Putamen (tissue), 1 donor: ENCODE results near the gene GNG12.

Source experiments
- DNase-seq: peaks from one replicate; pipeline ENCODE4 v3.0.0-alpha.2; 2016; ENCODE audit warnings: low spot score

GNG12 gene

DNA sequence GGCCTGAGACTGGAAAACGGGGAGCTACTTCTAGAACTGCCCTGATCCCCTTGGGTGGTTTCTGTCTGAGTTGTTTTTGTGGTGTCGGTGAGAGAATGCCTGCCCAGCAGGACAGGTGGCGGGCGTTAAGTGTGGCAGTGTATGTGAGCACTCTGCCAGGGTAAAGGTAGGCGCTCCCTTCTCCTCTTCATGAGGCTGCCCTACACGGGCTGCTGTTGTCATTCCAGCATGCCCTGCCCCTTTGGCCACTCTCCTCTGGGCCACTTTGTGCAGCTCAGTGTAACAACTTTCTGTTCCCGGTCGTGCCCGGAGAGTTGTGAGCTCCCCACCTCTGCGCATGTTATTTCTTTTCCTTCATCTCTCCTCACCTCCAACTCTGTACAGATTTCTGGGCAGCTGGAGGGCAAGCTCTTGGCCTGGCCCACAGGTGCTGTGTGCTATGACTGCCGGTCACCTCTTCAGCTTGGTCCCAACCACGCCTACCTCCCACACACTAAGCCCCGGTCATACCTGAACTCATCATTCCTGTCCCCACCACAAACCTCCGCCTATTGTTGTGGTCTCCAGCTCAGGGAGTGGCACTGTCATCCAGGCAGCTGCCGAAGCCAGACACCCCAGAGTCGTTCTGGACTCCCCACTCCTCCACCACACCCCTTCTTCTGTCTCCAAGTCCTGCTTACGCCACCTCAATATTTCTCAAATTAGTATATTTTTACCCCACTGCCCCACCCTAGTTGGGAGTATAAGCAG, 79.3 kb downstream of the GNG12 start:
- DNase-seq, result no peak

DNA sequence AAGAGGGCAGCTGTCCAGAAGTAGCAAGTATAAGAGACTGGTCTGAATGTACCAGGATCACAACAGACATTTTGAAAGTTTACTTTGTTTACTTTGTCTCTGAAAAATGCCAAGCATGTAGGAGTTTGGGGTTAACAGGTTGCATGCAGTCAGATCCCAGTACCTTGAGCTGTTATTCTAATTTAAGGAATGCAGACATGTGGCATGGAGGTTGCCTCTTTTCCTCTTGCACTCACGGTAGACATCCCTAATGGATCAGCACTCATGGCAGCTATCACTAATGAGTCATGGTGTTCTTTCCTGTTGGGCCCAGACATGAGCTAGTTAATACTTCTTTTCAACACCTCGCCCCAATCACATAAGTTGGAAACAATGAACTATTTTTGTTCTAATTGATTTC, 81.0 kb downstream of the GNG12 start:
- DNase-seq, result no peak

GRCh38 chr1:67750691-67751054, 82.6 kb downstream of the GNG12 start:
- DNase-seq, result no peak

DNA sequence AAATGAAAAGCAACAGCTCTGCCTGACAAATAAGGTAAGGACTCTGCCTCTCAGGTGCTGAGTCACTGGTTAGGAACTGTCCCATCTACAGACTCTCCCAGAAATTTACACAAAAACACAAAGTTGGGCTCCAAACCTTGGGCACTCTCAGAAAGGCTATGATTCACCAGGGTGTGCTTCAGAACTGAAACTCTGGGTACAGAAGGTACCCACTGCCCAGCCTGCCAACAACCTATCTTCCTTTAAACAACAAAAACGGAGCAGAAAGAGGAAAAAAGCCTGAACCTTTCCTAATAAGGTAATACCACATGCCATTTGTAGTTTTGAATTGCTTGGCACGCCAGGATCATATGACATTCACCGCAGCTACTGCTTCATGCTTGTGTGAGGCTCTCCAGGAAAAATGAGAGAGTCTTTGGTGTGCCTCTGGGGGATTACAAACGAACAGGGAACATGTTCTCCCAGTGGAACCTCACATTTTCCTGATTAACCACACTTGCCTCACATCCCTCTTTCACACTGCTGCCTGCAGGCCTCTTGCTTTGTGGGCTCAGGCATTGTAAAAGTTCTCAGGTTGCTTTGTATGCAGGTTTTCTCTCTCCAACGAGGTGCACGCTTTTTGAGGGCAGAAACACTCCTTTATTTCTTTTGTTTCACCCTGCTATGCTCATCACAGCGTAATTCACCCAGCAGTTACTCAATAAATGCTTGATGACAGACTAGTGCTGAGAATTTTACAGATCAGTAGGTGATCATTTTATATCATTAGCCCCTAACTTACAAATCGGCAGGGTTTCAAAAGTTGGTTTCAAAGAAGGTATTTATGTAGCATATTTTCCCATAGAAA, 83.2 kb downstream of the GNG12 start:
- DNase-seq, result no peak

GRCh38 chr1:67749263-67749843, 83.9 kb downstream of the GNG12 start:
- DNase-seq, result no peak

- DNase-seq, result no peak
Measured at GRCh38 chr1:67748630-67749029, 84.6 kb downstream of the GNG12 start.

DNA sequence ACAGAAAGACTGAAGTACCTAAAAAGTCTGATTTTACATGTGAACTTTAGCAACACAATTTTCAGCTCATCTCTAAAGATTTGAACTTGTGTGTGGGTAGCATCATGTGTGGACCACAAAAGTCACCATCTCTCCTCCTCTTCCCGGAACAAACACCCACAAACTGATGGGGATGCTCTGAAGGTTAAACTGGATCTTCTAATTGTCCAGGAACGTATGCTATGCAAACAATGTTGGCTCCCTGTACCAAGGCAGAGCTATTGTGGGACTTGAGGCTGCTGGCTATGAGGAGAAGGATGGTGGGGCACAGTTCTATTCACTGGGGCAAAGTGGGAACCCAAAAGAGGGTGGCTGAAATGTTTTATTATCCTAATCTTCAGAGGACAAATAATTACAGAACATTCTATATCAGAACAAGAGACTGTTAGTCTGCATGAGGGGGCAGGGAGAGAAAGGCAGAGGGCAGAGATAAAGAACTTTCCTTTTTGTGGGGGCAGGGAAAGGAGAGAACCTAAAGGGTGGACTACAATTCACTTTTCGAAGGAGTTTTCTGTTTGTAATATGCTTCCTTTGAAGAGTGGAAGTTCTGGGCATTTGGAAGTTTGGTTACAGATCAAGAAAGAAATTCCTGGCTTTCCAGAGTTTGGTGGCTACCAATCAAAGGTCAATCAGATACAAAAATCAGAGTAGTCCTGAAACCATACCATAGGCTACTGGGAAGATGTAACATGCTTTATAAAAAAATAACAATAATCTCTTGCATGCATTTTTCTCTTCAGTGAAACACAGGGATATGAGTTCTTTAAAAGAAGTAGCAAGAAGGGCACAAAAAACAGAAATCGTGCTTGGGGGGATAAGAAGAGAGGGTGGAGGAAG, 85.4 kb downstream of the GNG12 start:
- no peak for DNase-seq

GRCh38 chr1:67745875-67746698, 87.2 kb downstream of the GNG12 start:
- DNase-seq, result no peak

DNA sequence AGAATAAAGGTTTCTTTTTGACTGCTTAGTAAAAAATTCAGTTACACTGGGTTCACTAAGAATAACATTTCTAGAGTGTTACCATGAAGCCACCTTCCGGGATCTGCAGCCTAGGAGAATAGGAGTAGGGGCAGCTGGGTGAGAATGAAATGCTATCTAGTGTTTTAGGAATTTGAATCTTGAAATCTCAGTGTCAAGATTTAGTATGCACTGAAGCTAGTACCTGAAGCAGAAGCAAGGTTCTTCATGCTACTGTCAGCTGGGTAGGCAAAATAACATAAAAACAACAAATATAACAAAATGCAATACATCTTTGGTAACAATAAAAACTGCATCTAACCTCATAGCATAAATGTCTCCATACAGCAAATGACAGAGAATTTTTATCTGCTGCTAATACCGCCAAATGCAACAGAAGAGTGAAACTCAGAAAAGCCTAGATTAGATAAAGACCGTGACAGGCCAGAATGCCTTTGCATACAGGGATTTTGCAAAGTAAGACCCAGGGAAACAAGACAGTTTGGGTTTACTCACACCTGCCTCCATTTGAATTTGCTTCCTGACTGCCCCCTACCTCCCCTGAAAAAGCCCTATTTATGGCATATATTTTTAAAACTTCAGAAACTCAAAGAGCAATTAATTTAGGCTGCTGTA, 90.1 kb downstream of the GNG12 start:
- DNase-seq, result no peak

DNA sequence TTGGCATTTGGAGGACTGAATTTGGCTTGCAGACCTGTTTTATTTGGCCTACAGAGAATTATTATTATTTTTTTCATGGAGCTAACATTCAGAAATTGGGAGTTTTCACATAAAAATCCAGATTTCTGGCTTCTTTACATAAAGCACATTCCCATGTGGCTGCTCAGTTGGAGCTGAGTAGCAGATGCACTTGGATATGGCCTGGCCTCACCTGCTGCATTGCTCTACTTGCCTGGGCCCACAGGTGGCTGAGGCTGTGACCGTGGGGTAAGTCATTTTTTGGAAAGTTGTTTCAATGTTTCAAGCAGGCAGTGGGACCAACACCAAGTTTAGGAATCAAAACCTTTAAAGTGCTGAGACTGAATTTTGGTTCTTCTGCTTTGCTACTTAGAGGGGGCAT, 91.5 kb downstream of the GNG12 start:
- no peak for DNase-seq

GRCh38 chr1:67741121-67741520, 92.1 kb downstream of the GNG12 start:
- no peak for DNase-seq

- no peak for DNase-seq
Measured at GRCh38 chr1:67740543-67740942, 92.7 kb downstream of the GNG12 start.

GRCh38 chr1:67739361-67739760, 93.9 kb downstream of the GNG12 start:
- no peak for DNase-seq

DNA sequence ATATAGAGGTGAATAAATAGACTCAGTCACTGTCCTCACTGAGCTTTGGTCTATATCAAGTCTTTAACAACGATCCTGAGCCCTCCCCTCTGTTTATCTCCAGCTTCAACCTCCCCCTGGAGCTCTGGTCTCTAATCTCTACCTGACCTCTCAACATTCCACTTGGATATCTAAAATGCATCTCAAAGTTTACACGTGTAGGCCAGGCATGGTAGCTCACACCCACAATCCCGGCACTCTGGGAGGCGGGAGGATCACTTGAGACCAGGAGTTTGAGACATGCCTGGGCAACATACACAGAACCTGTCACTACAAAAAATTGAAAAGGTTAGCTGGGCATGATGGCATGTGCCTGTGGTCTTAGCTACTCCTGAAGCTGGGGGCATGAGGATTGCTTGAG, 94.9 kb downstream of the GNG12 start:
- DNase-seq, result no peak

GRCh38 chr1:67737875-67738274, 95.4 kb downstream of the GNG12 start:
- no peak for DNase-seq

GRCh38 chr1:67736750-67737149, 96.5 kb downstream of the GNG12 start:
- DNase-seq, result no peak

DNA sequence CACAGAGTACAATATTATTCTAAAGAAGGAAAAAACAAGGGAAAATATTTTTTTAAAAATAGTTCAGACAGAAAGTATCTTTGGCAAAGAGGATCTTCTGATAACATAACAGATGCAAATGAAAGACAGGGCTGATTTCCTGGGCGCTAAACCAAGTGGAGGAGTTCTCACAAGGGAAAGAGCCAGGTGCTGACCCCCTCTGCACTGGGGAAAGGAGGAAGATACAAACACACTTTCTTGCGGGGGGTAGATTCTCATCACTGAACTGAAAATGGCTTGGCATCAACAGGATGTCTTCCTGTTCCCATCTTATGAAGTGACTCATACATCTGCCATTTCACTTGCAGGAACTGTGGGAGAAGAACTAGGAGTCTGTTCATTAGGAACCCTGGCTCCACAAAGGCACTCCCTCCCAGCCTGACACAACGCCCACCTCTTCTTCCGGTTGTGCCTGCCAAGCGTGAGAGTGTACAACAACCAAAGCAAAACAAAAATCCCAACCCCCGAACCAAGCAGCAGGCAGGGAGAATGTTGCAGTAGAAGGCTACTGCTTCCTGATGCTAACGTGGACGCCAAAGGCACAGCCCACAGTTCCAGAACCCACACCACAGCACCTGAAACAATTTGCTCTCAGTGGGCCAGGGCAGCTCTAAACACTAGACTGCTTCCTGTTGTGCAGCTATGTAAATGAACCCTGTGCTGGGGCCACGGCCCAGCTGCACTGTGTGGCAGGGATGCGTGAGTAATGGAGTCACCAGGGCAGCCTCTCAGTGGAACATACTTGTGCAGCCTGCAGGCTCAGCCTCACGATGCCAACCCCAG, 97.2 kb downstream of the GNG12 start:
- peak; percentile 23 for DNase-seq

DNA sequence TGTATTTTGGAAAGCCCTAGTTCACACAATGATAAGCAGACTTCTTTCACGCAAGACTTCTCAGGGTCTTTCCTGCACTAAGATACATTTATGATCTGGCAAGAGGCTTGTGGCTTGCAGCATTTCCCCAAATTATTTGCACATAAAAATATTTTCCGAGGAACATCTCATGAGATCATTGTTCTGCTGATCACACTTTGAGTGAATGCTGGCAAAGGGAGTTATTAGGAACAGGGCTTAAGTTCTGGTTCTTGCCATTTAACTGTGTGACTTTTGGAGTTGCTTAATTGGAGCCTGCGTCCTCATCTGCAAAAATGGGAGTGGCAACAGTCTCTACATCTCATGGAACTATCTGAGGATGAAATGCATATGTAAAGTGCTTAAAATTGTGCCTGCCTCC, 98.1 kb downstream of the GNG12 start:
- no peak for DNase-seq

DNA sequence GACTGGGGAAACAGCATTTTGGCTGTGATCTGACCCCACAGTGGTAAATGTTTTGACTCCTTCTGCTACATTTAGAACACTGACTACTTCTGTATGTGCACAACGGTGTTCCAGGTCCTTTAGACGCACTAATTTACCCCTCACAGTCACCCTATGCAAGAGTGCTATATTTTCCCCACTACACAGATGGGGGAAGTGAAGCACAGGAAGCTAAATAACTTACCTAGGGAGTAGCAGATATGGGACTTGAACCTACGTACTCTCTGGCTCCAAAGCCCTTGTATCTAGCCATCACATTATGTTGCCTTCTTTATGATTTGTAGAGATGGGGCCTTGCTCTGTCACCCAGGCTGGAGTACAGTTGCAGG, 99.0 kb downstream of the GNG12 start:
- DNase-seq, result no peak
